AG04449 (cell line): ENCODE data around the gene HSD17B4.

ENCODE experiments used
- CTCF ChIA-PET: fragments of 350-600 bp; formaldehyde crosslinking; extraction: SDS; loops from one replicate; lab custom pipeline; 2021; ENCODE audit warnings: antibody characterized with exemption; lab: Yijun Ruan, JAX
- POLR2A ChIA-PET: fragments of 400-600, 350-600 bp; formaldehyde crosslinking; extraction: SDS; loops from one replicate; lab custom pipeline; 2020; ENCODE audit warnings: antibody characterized with exemption, inconsistent platforms; lab: Yijun Ruan, JAX
- DNase-seq: peaks from one replicate; pipeline ENCODE4 v3.0.0-alpha.2; 2010; ENCODE audit warnings: low read depth, low spot score
- H3K4me3 ChIP-seq: 2 replicates; pipeline ENCODE4 v1.5.1; 2011; ENCODE audit warnings: low read depth, mild to moderate bottlenecking, control low read depth, low read length
- CTCF ChIP-seq: IDR thresholded peaks from one replicate; pipeline ENCODE4 v1.5.1; 2011; ENCODE audit warnings: mild to moderate bottlenecking, moderate library complexity, low read length, control low read depth, inconsistent platforms; ENCODE audit not compliant: insufficient read depth; ENCODE audit errors: missing control alignments

HSD17B4 gene

GRCh38 chr5:119583684-119584083 is 131.4 kb downstream of the HSD17B4 start:
- ChIA-PET CTCF (no interaction called here), POLR2A (no interaction called here)
- no peak for TF ChIP-seq CTCF
- no peak overlapping the region for H3K4me3 ChIP-seq
- peak; percentile 4 for DNase-seq
